Germinal center (tissue), 1 donor: Measurements from ENCODE around the gene DNM3.
A peak's percentile ranks its signal among the peaks of the same experiment; 100 is the strongest.
"Not testable (repeated sequence)": the region's sequence is repeated elsewhere in the genome, so short reads cannot be mapped to it uniquely, and the experiment has no call there.

Experiments
- DNase-seq: peaks from one replicate; pipeline ENCODE4 v3.0.0; 2012; ENCODE audit warnings: mixed read lengths, low spot score

DNM3 gene

DNA sequence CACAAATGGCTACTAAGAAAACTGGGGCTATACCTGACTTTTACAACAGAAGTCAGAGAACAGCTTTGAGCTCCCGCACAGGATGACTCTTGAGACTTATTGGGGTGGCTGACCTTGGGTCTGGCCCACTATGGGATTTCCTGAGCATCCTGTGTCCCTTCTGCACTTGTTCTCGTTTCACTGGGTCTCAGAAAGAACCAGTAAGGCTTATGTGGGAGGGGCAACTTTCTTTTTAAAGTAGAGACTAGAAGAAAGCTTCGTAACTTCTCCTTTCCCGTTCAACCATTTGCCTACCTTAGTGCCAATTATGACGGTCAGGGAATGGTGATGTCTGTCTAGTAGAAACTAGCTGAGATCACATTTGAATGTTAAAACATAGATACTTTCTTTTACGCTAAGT, 519.7 kb downstream of the DNM3 start:
- peak; percentile 14 for DNase-seq

DNA sequence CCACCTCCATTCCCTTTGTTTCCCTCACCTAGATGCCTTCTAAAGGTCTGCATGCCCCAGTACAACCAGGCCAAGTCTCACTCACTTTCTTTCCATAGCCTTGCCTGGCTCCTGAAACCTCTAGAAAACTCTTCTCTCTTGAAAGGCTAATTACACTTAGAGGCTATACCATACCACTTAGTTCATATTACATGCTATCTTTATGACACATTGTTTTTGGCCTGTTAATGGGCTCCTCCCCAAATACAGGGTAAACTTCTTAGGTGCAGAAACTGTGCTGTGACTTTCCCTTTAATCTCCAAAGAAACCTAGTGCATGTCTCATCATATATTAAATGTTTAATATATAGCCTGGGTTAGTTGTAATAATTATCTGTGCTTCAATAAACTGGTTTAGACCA, 522.6 kb downstream of the DNM3 start:
- no peak for DNase-seq

DNA sequence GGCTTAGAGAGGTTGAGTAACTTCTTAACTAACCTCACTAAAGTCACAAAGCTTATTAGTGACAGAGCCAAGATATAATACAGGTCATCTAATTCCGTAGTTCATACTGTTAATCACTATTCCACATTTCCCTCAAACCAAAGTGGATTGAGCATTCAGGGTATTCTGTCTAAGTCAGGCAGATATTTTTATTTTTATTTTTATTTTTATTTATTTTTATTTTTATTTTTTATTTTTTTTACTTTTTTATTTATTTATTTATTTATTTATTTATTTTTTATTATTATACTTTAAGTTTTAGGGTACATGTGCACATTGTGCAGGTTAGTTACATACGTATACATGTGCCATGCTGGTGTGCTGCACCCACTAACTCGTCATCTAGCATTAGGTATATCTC, 530.3 kb downstream of the DNM3 start:
- not testable (repeated sequence) for DNase-seq

DNA sequence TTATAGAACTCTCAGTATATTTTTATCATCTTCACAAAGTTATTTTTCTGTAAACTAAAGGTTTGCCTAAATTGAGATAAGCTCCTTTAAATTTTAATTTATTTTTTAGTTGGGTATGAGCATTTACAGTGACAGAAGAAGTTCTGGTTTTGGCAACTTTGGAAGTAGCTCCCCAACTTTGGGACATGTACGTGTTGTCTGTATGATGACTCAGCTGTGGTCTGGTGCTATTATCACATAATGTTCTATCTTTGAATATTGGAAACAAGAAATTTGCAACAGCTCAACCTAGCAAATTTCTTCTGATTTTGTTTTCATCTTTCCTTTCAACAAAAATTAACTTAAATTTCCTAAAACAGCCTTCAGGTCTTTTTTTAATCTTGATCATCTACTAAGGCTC, 532.6 kb downstream of the DNM3 start:
- DNase-seq = no peak

DNA sequence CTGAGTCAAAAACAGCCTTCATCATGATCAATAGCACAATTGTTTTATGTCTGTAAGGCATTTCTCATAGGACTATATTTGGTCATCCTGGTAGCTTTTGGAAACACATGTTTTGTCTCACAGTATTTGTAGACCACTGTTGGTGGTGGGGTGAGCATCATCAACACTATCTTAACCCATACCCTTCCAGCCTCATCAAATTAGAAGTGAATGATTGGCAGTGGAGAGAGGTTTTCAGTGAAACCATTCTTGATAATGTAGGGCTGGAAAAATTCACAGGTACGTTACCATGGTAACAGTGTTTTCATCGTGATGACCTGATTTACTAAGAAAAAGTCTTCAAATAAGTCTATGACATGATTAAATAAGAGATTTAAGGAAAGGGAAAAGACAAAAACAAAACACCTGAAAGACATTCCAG, 533.9 kb downstream of the DNM3 start:
- DNase-seq = no peak

DNA sequence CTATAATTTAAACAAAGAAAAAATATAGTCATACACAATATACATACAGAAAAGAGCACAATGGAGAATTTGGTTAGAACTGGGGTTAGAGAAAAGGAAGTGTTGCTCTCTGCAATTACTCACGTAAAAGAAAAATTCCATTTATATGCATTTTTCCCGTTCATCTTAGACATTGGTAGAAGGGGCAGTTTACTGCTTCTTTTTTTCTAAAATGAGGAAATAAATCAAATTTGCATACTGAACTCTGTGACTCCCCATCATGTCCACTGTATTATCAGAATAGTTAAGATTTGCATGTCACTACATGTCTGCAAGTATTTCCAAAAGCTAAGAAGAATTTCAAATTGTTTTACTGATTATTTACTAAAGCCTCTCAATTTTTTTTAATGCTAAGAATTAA, 535.1 kb downstream of the DNM3 start:
- no peak for DNase-seq

DNA sequence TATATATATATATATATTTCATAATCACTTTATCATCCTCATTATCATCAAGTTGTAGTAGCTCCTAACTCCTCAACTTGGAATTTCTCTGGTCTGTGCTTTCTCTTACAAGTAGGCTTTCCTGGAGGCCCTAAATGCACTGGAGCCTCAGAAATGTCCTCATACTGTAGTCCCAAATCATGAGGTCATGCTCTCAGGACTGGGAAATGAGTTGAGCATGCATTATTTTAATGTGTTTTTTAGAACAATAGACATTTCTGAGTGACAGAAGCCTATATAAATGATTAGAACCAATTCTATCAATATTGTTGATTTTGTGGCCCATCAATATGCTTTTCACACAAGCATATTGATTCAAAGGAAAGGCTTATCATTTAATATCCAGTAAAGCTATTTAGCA, 536.3 kb downstream of the DNM3 start:
- DNase-seq = no peak

DNA sequence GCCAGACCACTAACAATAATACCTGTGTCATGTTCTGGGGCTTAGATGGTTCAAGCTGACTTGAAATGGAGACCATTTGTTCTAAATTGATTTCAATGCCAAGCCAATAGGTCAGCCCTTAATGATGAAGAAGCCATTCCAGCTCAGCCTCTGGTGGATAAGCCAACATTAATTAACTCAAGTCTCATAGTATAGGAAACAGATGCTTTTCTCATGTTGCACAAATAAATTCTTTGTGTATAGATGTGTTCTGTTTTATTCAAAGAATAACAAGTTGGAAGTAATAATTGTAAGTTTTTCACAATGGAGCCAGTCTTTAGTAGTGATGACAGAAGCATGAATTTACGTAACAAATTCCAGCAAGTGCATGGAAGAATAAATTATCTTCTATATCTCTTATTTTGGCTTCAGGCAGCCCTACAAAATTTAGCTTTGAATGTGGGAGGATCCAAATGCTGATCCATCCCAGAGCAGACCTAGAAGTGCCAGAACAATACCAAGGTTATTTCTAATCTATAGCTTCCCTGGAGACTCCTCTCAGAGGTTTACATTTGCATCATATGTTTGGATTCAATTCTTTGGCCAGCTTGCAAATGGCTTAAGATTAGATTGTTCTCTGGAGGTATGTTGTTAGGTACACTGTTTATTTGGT, 536.9 kb downstream of the DNM3 start:
- DNase-seq = no peak

DNA sequence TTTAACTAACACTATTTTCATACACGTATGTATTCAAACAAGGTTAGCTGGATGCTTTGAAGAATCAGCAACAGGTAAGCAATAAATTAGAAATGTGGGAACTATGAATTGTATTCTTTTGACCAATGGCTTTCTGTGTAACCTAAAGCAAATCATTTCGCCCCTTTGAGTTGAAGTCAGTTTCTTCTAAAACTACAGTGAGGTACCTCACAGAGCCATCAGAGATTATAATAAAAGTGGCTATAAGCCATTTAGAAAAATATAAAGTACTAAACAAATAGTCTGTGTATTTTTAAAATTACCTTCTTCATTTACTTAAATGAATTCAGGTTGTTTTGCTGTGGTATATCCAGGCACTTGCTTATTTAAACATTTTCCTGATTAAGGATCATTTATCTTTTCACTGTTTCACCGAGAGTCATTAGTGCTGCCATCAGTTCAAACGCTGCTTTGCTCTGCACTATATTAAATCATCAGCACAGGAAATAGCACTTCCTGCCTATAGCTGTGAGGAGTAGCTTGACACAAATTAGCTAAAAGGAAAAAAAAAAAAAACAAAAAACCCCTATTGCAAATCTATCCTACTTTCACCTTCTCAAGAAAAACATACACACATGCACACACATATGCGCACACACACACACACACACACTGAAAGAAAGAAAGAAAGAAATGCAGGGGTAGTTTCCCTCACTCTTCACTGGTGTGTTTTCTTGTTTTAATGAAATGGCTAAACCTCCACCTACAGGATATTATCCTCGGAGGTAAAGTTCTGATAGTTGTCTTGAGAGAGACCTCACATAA, 539.3 kb downstream of the DNM3 start:
- DNase-seq = peak; percentile 20

DNA sequence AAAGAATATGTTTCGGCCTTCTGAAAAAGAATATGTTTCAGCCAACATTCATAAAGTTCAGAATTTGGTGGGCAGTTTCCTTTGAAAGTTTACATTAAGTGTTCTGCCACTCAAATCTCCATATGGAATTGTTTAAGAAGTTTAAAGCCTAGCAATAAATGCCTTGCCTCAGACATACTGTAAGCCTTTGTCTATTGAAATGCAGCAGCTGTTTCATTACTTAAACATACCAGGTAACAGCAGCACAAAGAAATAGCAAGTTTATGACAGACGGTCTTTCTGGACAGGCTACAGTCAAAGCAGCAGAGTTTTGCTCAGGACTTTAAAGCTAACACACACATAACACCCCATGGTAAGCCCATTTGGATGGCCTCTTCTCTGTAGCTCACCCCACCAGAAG, 540.6 kb downstream of the DNM3 start:
- DNase-seq = no peak

DNA sequence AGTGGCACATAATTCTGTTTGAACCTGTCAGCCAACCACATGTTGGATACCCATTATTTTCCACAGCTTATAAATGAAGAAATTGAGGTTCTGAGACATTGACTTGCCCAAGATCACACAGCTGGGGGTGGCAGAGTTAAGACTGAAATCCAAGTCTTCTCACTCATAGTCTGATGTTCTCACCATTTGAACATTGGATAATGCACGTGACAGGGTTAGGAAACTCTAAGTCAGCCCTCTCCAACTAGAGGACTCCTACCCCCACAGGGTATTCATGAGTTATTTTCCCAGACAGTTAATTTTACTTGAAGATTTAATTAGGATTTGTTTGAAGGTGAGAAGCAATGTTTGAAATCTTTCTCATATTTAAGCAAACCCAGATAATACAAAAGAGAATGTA, 541.1 kb downstream of the DNM3 start:
- no peak for DNase-seq

DNA sequence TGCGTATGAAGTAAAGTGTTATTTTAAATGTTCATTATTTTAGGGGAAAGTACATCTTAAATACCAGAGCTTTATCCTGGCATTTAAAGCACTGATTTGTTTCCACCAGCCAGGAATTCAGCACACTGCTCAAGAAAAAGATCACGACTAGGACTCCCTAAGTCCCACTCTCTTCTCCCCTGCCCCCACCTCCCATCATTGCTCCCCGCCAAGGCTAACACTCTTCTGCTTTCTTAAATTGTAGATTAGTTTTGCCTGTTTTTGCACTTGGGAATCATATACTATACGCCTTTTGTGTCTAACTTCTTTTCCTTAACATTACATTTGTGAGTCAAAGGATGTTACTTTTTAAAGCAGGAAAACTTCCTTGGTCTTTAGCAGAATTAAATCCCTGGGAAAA, 541.7 kb downstream of the DNM3 start:
- DNase-seq = no peak

DNA sequence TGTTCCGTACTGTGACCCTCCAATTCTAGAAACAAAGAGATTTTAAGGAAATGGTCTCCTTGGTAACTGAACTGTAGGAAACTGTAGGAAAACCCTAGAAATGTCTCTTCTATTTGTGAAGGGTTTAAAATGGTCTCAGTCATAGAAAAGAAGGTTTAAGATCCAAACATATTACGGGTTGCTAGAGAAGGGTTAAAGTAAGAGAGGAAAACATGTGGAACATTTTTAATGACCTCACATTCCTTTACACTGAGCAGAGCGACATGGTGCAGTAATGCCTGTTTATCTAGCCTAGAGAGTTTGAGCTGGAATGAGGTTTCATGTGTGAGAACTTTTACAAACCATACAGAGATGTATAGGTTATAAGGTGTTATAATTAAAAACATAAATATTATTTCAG, 542.2 kb downstream of the DNM3 start:
- no peak for DNase-seq

DNA sequence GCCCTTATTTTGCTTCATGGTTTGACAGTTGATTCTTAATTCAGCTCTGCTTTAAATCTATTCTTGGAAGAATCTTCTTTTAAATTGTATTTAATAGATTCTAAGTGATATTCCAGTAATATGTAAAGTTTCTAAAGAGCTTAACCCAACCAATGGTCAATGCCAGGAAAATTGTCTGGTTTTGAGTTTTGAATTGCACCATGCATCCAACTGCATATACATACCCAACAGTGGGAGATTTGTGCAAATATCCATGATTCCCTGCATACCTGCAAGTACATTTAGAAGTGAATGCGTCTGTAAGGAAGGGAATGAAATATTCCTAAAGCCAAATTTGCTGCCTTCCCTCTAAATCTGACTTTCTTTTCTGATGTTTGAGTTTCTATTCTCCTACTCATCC, 543.4 kb downstream of the DNM3 start:
- DNase-seq = no peak

DNA sequence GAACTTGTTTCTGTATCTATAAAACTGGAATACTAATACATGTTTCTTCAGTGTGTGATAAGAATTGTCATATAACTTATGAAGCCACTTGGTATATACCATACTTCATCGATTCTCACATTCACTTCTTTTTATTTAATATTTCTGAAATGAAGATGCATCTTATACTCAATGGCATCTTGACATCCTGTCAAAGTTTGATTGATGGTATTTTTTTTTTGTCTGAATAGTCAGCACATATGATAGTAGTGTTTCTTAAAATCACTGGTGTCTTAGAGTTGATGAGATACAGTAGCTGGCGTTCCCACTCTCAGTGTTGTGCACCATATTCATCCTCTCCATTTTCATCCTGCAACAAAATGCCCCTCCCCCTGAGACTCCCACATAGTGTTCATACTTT, 544.7 kb downstream of the DNM3 start:
- DNase-seq = no peak

DNA sequence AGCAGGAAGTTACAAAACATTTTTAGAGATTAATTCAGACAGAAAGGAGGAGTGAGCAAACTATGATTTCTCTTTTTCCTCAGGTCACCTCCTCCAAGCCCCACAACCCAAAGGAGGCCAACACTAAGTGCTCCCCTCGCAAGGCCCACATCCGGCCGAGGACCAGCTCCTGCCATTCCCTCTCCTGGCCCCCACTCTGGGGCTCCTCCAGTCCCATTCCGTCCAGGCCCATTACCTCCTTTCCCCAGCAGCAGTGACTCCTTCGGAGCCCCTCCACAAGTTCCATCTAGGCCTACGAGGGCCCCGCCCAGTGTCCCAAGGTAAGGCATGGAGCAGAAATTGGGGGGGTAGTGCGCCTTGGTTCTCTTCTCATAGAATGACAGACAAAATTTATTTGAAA, 547.2 kb downstream of the DNM3 start:
- DNase-seq = no peak

DNA sequence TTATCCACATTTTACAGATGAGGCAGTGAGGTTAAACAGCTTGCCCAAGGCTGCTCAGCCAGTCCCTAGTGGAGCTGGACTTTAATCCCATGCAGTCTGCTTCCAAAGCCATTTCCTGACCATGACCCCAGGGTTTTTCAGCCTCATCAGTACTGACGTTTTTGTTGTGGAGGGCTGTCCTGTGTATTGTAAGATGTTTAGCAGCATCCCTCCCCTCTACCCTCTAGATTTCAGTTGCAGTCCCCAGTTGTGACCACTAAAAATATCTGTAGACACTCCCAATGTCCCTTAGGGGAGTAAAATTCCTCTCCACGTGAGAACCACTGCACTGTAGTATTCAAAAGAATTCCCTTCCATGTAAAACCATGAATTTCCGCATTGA, 549.0 kb downstream of the DNM3 start:
- DNase-seq = no peak

DNA sequence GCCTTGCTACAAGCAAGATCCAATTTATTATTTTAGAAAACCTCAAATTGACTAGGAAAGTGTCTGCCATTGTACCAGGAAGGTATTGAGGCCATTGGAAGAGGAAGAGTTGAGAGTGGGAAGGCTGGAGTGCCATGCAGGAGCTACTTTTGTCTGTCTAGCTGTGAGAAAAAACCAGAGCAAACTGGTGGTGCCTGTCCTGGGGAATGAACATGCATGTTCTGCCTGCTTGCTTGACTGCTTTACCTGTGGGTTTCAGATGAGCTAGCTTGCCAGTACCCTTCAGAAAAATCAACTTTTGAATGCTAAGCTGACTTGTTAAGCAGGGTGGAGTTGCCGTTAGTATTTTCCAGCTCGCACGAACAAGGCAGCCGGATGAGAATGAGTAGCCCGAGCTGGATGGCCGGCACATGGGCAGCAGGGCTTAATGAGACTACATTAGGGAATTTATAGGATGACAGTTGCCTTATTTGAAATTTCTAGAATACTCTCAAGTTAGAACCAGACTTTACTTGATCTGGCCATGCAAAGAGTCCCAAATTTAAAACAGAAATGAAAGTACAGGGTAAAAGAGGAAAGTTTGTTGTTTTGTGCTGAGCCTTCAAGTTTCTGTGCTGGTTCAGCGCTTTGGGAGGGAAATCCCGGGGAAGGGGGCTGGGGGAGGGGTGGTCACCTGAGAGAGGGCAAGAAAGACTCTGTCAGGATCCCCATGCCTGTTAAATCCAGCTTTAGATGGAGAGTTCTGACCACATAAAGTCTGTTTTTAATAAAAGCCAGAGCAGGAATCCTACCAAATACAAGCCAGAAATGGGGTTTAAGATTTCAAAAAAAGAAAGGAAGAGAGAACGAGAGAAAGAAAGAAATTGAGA, 549.6 kb downstream of the DNM3 start:
- peak; percentile 57 for DNase-seq

DNA sequence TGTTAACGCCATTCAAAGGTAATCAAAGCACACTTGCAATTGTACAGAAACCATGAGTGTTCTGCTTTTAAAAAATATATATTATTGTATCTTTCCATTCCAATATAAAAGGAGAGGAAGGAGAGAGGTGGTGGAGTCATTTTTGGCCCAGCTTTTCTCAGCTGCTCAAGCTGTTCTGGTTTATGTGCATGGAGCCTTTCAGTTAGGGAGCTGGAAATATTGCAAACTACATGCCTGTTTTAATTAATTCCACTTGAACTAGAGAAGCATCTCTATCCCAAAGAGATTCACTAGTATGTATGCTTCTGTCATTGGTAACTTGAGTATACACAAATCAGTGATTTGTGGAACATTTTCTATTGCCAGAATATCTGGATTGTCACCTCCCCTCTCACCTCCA, 550.7 kb downstream of the DNM3 start:
- DNase-seq = no peak

DNA sequence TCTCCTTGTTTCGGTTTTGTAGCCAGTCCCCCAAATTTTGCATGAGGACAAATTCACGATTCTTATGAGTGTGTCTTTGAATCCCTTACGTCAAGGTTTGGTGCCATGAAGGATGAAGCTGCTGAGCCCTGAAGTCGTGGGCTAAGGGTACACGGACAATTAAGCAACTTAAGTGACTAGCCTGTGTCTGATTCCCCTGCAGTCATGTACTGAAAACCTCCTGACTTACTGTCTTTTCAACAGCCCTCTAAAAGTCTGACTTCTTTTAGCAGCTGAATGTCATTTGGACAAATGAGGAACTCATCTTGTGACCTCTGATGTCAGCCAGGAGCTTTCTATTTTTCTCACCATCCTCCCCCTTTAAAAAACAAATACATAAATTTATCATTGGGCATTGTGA, 552.1 kb downstream of the DNM3 start:
- DNase-seq = peak; percentile 49

DNA sequence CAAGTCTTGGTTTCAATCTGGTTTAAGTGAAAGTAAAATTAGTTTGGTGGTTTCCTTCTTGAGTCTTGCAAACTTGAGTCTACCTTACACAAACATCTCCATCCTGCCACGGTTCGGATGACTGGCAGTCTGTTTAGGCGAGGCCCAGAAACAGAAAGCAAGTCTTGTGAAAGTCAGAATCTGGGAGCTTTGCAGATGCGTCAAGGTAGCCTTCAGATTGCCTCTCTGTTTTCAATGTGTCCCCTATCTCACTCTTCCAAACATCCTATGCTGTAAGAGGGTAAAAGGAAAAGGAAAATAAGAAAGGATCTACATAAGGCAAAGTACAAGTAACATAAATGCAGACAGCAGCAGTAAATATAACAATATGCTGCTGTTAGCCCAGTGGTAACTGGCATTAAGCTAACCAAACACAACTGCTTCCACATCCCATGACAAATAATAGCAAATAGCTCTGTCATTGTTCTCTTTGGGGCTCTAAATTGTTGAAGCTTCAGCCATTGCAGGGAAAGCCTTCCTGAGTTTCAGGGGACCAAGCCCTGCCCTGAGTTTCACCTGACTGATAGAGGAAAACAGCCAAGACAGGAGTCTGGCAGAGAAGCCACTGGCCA, 552.9 kb downstream of the DNM3 start:
- peak; percentile 62 for DNase-seq

DNA sequence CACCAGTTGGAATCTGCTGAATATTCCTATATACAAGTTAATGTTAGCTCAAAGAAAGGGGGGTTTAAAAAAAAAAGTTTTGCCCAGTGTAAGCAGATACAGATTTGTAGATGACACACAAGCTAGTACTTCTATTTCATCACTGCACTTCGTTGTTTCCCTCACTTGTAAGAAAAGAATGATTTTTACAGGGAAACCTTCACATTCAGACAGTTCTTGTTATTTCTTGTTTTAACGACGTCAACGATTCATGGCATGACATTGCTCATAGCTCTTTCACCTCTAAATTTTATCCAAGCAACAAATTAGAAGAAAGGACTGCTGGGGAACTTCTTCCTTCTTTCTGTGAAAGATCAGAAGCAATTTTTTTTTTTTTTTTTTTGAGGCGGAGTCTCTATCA, 553.5 kb downstream of the DNM3 start:
- DNase-seq = no peak

DNA sequence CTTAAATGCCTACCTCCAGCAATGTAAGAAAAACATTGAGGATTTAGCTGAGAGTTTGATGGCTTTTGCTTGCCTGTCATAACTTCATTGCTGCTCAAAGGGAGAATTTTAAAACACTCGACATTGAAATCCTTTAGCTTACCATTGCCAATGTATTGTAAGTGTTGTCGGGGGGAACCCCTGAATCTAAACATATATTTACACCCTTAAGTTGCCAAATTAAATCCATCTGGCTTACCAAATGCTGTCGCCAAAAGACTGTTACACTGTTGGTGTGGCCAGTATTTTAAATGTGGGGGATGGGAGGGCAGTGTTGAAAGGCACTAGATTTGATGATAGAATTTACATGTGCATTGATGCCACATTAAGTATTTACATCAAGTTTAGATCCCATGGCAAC, 554.3 kb downstream of the DNM3 start:
- DNase-seq = no peak
